ENCODE results near the gene PARD3B. TPM values are rescaled to one million over a fixed set of nuclear protein-coding genes. Genes with fewer than 3 reads are reported as not detected.

PARD3B gene
- total RNA-seq, 1 donor from 2014 or later, result 23.8 TPM

- no peaks in the 10 kb centered on the region for H3K36me3 ChIP-seq
- H3K9me3 ChIP-seq, result no peaks in the 10 kb centered on the region
- no peak for TF ChIP-seq CTCF (IDR thresholded peaks at IDR 0.05)
- H3K4me3 ChIP-seq, result no peak overlapping the region
- no peak overlapping the region for H3K27ac ChIP-seq
- no peaks in the 10 kb centered on the region for H3K4me1 ChIP-seq
- no peaks in the 10 kb centered on the region for H3K27me3 ChIP-seq (ENCODE audit: low read depth)
- DNase-seq (no peak), ATAC-seq (no peak)
- intact Hi-C loops (cut with DNase I), result no loop called here
Observed at GRCh38 chr2:205650450-205650849, 1105.2 kb downstream of the PARD3B start.

- H3K27ac ChIP-seq, result no peak overlapping the region
Observed at GRCh38 chr2:205650931-205651330, 1105.7 kb downstream of the PARD3B start.

GRCh38 chr2:205651719-205652118 is 1106.4 kb downstream of the PARD3B start:
- no peaks in the 10 kb centered on the region for H3K36me3 ChIP-seq
- no peaks in the 10 kb centered on the region for H3K9me3 ChIP-seq
- TF ChIP-seq CTCF (IDR thresholded peaks at IDR 0.05), result no peak
- H3K4me3 ChIP-seq, result no peak overlapping the region
- no peaks in the 10 kb centered on the region for H3K27me3 ChIP-seq (ENCODE audit: low read depth)
- ATAC-seq (no peak), DNase-seq (no peak)
- H3K27ac ChIP-seq, result no peak overlapping the region
- H3K4me1 ChIP-seq, result peaks cover 3% of the 10 kb centered on the region
- intact Hi-C loops (cut with DNase I), result no loop called here

More at GRCh38 chr2:205650931-205651330, 1105.7 kb downstream of the PARD3B start:
- no peaks in the 10 kb centered on the region for H3K36me3 ChIP-seq
- no peak for TF ChIP-seq CTCF (IDR thresholded peaks at IDR 0.05)
- DNase-seq (no peak), ATAC-seq (no peak)
- no peaks in the 10 kb centered on the region for H3K27me3 ChIP-seq (ENCODE audit: low read depth)
- intact Hi-C loops (cut with DNase I), result no loop called here
- H3K4me3 ChIP-seq, result no peak overlapping the region
- no peaks in the 10 kb centered on the region for H3K9me3 ChIP-seq
- H3K4me1 ChIP-seq, result no peaks in the 10 kb centered on the region

- ATAC-seq, result no peak
- no peak overlapping the region for H3K27ac ChIP-seq
Observed at GRCh38 chr2:205654878-205655605, 1109.8 kb downstream of the PARD3B start.

GRCh38 chr2:205655779-205656456 is 1110.6 kb downstream of the PARD3B start:
- intact Hi-C loops (cut with DNase I), result no loop called here
- ATAC-seq (no peak), DNase-seq (no peak)
- peaks cover 15% of the 10 kb centered on the region for H3K4me1 ChIP-seq
- no peaks in the 10 kb centered on the region for H3K9me3 ChIP-seq
- H3K4me3 ChIP-seq, result no peak overlapping the region
- no peak for TF ChIP-seq CTCF (IDR thresholded peaks at IDR 0.05)
- no peaks in the 10 kb centered on the region for H3K36me3 ChIP-seq
- H3K27me3 ChIP-seq (ENCODE audit: low read depth), result no peaks in the 10 kb centered on the region
- H3K27ac ChIP-seq, result no peak overlapping the region

More at GRCh38 chr2:205654878-205655605, 1109.8 kb downstream of the PARD3B start:
- no peak for TF ChIP-seq CTCF (IDR thresholded peaks at IDR 0.05)
- no peaks in the 10 kb centered on the region for H3K36me3 ChIP-seq
- H3K9me3 ChIP-seq, result no peaks in the 10 kb centered on the region
- no peaks in the 10 kb centered on the region for H3K27me3 ChIP-seq (ENCODE audit: low read depth)
- intact Hi-C loops (cut with DNase I), result no loop called here
- peaks cover 9% of the 10 kb centered on the region for H3K4me1 ChIP-seq
- no peak for DNase-seq
- H3K4me3 ChIP-seq, result no peak overlapping the region

Measured in lower lobe of right lung (tissue), 2 donors.